Esophagus muscularis mucosa (tissue), 3 donors: ENCODE measurements around the gene MINPP1.

ENCODE experiments used
- POLR2A ChIP-seq: fragments of 450-650 bp; IDR thresholded peaks from one replicate; pipeline ENCODE4 v1.6.1; 2017; ENCODE audit warnings: antibody characterized with exemption, moderate library complexity, mild to moderate bottlenecking, low read depth
- TF ChIP-seq, protein P1 (sequence below), 3 experiments: fragments of 200-600 bp in 2 of 3; fragments of 450-650 bp in 1 of 3; sonication (generic) in 2 of 3; IDR thresholded peaks; one replicate each; pipeline ENCODE4 v1.5.1; 2017 to 2019; ENCODE audit warnings: antibody characterized with exemption in 3 of 3, mild to moderate bottlenecking in 2 of 3, moderate library complexity in 1 of 3

- TF ChIP-seq POLR2A, result no peak
- TF ChIP-seq, protein P1, sequence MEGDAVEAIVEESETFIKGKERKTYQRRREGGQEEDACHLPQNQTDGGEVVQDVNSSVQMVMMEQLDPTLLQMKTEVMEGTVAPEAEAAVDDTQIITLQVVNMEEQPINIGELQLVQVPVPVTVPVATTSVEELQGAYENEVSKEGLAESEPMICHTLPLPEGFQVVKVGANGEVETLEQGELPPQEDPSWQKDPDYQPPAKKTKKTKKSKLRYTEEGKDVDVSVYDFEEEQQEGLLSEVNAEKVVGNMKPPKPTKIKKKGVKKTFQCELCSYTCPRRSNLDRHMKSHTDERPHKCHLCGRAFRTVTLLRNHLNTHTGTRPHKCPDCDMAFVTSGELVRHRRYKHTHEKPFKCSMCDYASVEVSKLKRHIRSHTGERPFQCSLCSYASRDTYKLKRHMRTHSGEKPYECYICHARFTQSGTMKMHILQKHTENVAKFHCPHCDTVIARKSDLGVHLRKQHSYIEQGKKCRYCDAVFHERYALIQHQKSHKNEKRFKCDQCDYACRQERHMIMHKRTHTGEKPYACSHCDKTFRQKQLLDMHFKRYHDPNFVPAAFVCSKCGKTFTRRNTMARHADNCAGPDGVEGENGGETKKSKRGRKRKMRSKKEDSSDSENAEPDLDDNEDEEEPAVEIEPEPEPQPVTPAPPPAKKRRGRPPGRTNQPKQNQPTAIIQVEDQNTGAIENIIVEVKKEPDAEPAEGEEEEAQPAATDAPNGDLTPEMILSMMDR (IDR thresholded peaks at IDR 0.05), result no peak
Observed at GRCh38 chr10:87550741-87551140, 46.0 kb downstream of the MINPP1 start.
